Smooth muscle cell (in vitro differentiated cells): Measurements from ENCODE around the gene EPN1. TPM values are rescaled to one million over a fixed set of nuclear protein-coding genes. Genes with fewer than 3 reads are reported as not detected.

ENCODE experiments used
- DNase-seq: peaks from one replicate; lab custom pipeline; 2025; ENCODE audit not compliant: unreplicated experiment; lab: John Stamatoyannopoulos, UW
- H2AFZ ChIP-seq: fragments of 200-600 bp; sonication (generic); 2 replicates; pipeline ENCODE4 v1.6.0; 2016; ENCODE audit warnings: antibody characterized with exemption, low read depth, mild to moderate bottlenecking
- H3F3A ChIP-seq: fragments of 200-600 bp; sonication (generic); 2 replicates; pipeline ENCODE4 v1.6.0; 2017; ENCODE audit warnings: antibody characterized with exemption, low read depth
- H3K27ac ChIP-seq: fragments of 200-600 bp; sonication (generic); 2 replicates; pipeline ENCODE4 v1.5.1; 2016; ENCODE audit warnings: low read depth, mild to moderate bottlenecking
- H3K27me3 ChIP-seq: fragments of 200-600 bp; sonication (generic); 2 replicates; pipeline ENCODE4 v1.6.1; 2016; ENCODE audit warnings: low read depth, mild to moderate bottlenecking
- H3K36me3 ChIP-seq: fragments of 200-600 bp; sonication (generic); 2 replicates; pipeline ENCODE4 v1.5.1; 2016; ENCODE audit warnings: low read depth
- H3K4me1 ChIP-seq: fragments of 200-600 bp; sonication (generic); 2 replicates; pipeline ENCODE4 v1.5.1; 2016; ENCODE audit warnings: low read depth
- H3K4me2 ChIP-seq: fragments of 200-600 bp; sonication (generic); 2 replicates; pipeline ENCODE4 v1.6.0; 2016; ENCODE audit warnings: mild to moderate bottlenecking
- H3K4me3 ChIP-seq: fragments of 200-600 bp; sonication (generic); 2 replicates; pipeline ENCODE4 v1.5.1; 2016; ENCODE audit warnings: mild to moderate bottlenecking
- H3K79me2 ChIP-seq: fragments of 200-600 bp; sonication (generic); 2 replicates; pipeline ENCODE4 v1.6.0; 2016; ENCODE audit warnings: low read depth, mild to moderate bottlenecking
- H3K9ac ChIP-seq: fragments of 200-600 bp; sonication (generic); 2 replicates; pipeline ENCODE4 v1.6.0; 2016; ENCODE audit warnings: low read depth
- H3K9me3 ChIP-seq: fragments of 200-600 bp; sonication (generic); replicated peaks from 2 replicates; pipeline ENCODE4 v1.5.1; 2016; ENCODE audit warnings: low read depth
- H4K20me1 ChIP-seq: fragments of 200-600 bp; sonication (generic); 2 replicates; pipeline ENCODE4 v1.6.0; 2016; ENCODE audit warnings: low read depth
- WGBS: methylation state at CpG from one replicate; pipeline ENCODE4 v1.1.7; 2016; ENCODE audit warnings: low lambda C conversion rate; 5-methylcytosine and 5-hydroxymethylcytosine counted together
- polyA plus RNA-seq: library from polyadenylated mRNA; unstranded; fragments of >200 nt; fragmentation: Nextera tagmentation; extraction: Ambion mirVana; gene quantifications from 2 replicates; pipeline ENCODE4 v1.2.1, GENCODE V29; 2016
- total RNA-seq: library from RNA; depleted of rRNA; stranded (reverse); fragments of >200 nt; gene quantifications from 2 replicates; pipeline ENCODE4 v1.2.3, GENCODE V29; 2014
- TF ChIP-seq, protein P1 (sequence below): fragments of 200-600 bp; sonication (generic); IDR thresholded peaks from 2 replicates; pipeline ENCODE4 v1.5.1; 2017; ENCODE audit warnings: borderline replicate concordance, mild to moderate bottlenecking, antibody characterized with exemption; ENCODE audit not compliant: insufficient read depth, poor library complexity, severe bottlenecking

EPN1 gene
- total and polyA plus RNA-seq, 2 experiments from 2014 or later = 25.3 to 121 TPM

DNA sequence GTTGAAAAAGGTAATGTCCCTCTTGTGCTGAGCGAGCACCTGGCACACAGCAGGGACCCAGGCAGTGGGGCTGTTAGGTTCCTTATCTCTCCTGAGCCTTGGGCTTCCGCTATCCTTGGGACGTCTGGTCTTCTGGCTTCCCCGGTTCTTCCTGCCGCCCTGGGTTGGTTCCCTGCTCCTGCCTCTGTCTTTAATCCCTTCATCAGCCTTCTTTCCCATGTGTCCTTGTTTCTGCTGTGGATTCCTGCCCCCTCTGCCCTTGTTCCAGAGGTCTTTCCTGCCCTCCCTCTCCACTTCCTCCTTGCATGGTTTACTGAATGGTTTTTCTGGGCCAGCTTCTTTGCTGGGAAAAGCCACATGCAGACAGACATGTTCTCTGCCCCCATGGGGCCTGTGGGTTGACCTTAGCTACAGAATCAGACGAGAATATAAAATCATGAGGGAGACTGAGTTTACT is 2.6 kb downstream of the EPN1 start:
- Histone ChIP-seq H3K27me3 (no peaks in the 10 kb centered on the region), H3K27ac (peak overlapping the region; percentile 88), H3K79me2 (peaks cover 88% of the 10 kb centered on the region), H3K9me3 (no peaks in the 10 kb centered on the region), H4K20me1 (peaks cover 77% of the 10 kb centered on the region), H2AFZ (no peak overlapping the region), H3K9ac (no peak overlapping the region), H3K4me1 (peaks cover 5% of the 10 kb centered on the region), H3K36me3 (no peaks in the 10 kb centered on the region), H3F3A (peaks cover 11% of the 10 kb centered on the region), H3K4me2 (peak overlapping the region; percentile 98), H3K4me3 (no peak overlapping the region)
- DNase-seq = no peak
- TF ChIP-seq, protein P1, sequence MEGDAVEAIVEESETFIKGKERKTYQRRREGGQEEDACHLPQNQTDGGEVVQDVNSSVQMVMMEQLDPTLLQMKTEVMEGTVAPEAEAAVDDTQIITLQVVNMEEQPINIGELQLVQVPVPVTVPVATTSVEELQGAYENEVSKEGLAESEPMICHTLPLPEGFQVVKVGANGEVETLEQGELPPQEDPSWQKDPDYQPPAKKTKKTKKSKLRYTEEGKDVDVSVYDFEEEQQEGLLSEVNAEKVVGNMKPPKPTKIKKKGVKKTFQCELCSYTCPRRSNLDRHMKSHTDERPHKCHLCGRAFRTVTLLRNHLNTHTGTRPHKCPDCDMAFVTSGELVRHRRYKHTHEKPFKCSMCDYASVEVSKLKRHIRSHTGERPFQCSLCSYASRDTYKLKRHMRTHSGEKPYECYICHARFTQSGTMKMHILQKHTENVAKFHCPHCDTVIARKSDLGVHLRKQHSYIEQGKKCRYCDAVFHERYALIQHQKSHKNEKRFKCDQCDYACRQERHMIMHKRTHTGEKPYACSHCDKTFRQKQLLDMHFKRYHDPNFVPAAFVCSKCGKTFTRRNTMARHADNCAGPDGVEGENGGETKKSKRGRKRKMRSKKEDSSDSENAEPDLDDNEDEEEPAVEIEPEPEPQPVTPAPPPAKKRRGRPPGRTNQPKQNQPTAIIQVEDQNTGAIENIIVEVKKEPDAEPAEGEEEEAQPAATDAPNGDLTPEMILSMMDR = no peak
- WGBS = 67% methylated on average over 6 of the region's 6 CpGs

- Histone ChIP-seq H3K9ac (no peak overlapping the region), H4K20me1 (peaks cover 77% of the 10 kb centered on the region), H3K27me3 (no peaks in the 10 kb centered on the region), H3K4me3 (no peak overlapping the region), H3F3A (peaks cover 7% of the 10 kb centered on the region), H3K36me3 (no peaks in the 10 kb centered on the region), H3K79me2 (peaks cover 88% of the 10 kb centered on the region), H3K4me2 (peak overlapping the region; percentile 98), H3K9me3 (no peaks in the 10 kb centered on the region), H3K27ac (no peak overlapping the region), H3K4me1 (peaks cover 5% of the 10 kb centered on the region), H2AFZ (no peak overlapping the region)
- 98% methylated on average over 21 of the region's 21 CpGs for WGBS
- no peak for DNase-seq
- TF ChIP-seq, protein P1 = no peak
Measured at GRCh38 chr19:55678121-55678671, 3.2 kb downstream of the EPN1 start.

DNA sequence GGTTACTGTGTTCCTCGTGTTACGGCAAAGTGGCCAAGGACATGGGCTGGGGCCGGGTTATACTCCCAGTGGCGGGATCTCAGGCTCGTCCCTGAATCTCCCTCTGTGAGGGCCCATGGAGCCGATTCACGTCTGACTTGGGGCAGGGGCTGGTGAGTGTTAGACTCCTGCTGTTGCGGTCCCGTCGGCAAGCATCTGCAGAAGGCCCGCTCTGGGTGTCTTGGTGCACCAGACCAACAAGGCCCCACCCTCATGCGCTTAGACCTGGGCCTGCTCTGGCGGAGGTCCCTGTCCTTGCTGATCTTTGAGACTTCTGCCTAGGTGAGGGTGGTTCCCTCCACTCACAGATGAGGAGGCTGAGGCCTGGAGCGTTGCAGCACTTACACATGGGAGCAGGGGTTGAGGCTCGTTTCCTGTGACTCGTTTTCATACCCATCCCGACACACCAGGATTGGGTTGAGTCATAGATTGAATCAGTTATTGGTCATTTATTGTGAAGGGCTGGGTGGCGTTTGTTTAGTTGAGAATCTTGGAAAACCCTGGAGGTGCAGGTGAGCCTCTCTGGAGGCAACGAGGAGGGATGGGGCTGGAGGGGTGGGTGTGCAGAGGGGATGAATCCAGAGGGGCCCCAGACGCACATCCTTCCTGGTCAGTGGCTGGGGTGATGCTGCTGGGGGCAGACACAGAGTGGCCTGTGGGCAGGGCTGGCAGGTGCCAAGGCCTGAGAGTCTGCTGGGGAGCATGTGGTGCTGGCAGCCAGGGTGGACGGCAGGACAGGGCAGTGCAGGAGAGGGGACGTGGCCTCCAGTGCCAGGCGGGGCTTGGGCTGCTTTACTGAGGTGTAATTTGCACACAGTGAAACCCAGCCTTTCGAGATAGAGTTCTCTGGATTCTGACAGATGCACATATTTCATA is 4.6 kb downstream of the EPN1 start:
- no peak overlapping the region for H3K27ac ChIP-seq
- H3K9ac ChIP-seq = no peak overlapping the region
- no peaks in the 10 kb centered on the region for H3F3A ChIP-seq
- TF ChIP-seq, protein P1 = no peak
- no peak overlapping the region for H2AFZ ChIP-seq
- H3K79me2 ChIP-seq = peaks cover 94% of the 10 kb centered on the region
- no peaks in the 10 kb centered on the region for H3K27me3 ChIP-seq
- no peak overlapping the region for H3K4me2 ChIP-seq
- WGBS = 93% methylated on average over 23 of the region's 24 CpGs
- no peak overlapping the region for H3K4me3 ChIP-seq
- peaks cover 85% of the 10 kb centered on the region for H4K20me1 ChIP-seq
- no peak for DNase-seq
- peaks cover 5% of the 10 kb centered on the region for H3K4me1 ChIP-seq
- no peaks in the 10 kb centered on the region for H3K9me3 ChIP-seq
- H3K36me3 ChIP-seq = no peaks in the 10 kb centered on the region
